ENCODE results near the gene LYZL4.

DNA sequence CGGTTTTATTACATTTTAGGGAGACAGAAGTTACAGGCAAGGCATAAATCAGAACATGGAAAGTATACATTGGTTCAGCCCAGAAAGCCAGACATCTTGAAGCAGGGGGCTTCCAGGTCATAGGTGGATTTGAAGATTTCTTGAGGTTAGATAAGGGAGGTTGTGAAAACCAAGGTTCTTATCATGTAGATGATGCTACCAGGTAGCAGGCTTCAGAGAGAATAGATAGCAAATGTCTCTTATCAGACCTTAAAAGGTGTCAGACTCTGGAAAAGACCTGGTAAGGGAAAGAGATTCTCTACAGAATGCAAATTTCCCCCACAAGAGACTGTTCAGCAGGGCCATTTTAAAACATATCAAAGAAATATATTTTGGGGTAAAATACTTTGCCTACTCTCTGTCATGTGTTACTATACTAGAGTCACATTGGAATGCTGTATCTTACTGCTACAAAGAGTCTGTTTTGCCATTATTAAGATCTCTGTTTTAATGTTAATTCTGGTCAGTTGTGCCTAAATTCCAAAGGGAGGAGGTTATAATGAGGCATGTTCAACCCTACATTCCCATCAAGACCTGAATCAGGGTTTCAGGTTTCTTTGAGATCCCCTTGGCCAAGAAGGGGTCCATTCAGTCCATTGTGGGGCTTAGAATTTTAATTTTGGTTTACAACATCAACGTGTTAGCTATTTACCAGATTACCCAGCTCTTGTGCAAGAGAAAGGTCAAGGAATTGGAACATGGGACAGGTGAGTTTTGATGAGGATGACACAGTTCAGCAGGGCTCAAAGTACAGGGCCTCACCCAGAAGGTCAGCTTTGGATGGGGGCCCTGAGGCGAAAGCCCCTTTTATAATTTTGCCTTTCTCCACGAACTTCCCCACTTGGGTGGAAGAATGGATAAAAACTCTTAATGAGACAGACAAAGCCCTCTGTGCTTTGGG, 36.0 kb upstream of the LYZL4 start:
- TF ChIP-seq POLR2A (IDR thresholded peaks at IDR 0.05) (no peak), CTCF (IDR thresholded peaks at IDR 0.05) (no peak), EP300 (IDR thresholded peaks at IDR 0.05) (no peak)

Measured in ovary (tissue), 3 donors.